ENCODE results near the gene PHPT1.

GRCh38 chr9:136831720-136832104, 17.5 kb upstream of the PHPT1 start:
- TF ChIP-seq, protein P1, sequence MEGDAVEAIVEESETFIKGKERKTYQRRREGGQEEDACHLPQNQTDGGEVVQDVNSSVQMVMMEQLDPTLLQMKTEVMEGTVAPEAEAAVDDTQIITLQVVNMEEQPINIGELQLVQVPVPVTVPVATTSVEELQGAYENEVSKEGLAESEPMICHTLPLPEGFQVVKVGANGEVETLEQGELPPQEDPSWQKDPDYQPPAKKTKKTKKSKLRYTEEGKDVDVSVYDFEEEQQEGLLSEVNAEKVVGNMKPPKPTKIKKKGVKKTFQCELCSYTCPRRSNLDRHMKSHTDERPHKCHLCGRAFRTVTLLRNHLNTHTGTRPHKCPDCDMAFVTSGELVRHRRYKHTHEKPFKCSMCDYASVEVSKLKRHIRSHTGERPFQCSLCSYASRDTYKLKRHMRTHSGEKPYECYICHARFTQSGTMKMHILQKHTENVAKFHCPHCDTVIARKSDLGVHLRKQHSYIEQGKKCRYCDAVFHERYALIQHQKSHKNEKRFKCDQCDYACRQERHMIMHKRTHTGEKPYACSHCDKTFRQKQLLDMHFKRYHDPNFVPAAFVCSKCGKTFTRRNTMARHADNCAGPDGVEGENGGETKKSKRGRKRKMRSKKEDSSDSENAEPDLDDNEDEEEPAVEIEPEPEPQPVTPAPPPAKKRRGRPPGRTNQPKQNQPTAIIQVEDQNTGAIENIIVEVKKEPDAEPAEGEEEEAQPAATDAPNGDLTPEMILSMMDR (IDR thresholded peaks at IDR 0.05; ENCODE audit: insufficient read depth, low read depth, low read length) = no peak
- no peak for TF ChIP-seq EZH2 (IDR thresholded peaks at IDR 0.05; ENCODE audit: insufficient read depth, low read length)

Data from astrocyte (in vitro differentiated cells and primary cell).